CD4-positive, alpha-beta T cell (primary cell): ENCODE data around the gene PRKCSH. TPM values are rescaled to one million over a fixed set of nuclear protein-coding genes. Genes with fewer than 3 reads are reported as not detected.
A peak's percentile ranks its signal among the peaks of the same experiment; 100 is the strongest.

ENCODE experiments used
- ATAC-seq: fragments of 200-7000 bp; cut with Tn5 transposase; one replicate; pipeline ENCODE4 v1.10.0; 2022; ENCODE audit warnings: mild to moderate bottlenecking; ENCODE audit not compliant: poor library complexity
- CTCF ChIA-PET: fragments of 350-600 bp; sonication (Branson Sonifier 250); formaldehyde crosslinking; loops from one replicate; lab custom pipeline; 2021; ENCODE audit warnings: antibody characterized with exemption, inconsistent platforms; lab: Charles Lee
- POLR2A ChIA-PET: fragments of 350-600 bp; sonication (Branson Sonifier 250); formaldehyde crosslinking; loops from one replicate; lab custom pipeline; 2021; ENCODE audit warnings: antibody characterized with exemption, inconsistent platforms; lab: Charles Lee
- DNase-seq, 14 experiments: peaks; one replicate each; pipeline ENCODE4 v3.0.0-alpha.2; 2013 to 2020; ENCODE audit warnings: mixed read lengths in 2 of 14
- H3K27ac ChIP-seq, 2 donors: one replicate each; pipeline versions ENCODE4 v1.5.1 to v1.7.0; 2013; ENCODE audit warnings: low read length in 2 of 2, low read depth in 1 of 2, mild to moderate bottlenecking in 1 of 2
- H3K27me3 ChIP-seq, 2 experiments: 1 replicate in 1 of 2; 2 replicates in 1 of 2; pipeline versions ENCODE4 v1.6.1 to v1.7.0; 2013; ENCODE audit warnings: low read length in 2 of 2, control low read depth in 1 of 2, mild to moderate bottlenecking in 1 of 2, moderate library complexity in 1 of 2; ENCODE audit not compliant: insufficient read depth in 2 of 2, control insufficient read depth in 1 of 2
- H3K36me3 ChIP-seq: one replicate; pipeline ENCODE4 v1.6.1; 2013; ENCODE audit warnings: low read length, control low read depth; ENCODE audit not compliant: insufficient read depth
- H3K4me1 ChIP-seq: one replicate; pipeline ENCODE4 v1.6.1; 2013; ENCODE audit warnings: low read length, control low read depth; ENCODE audit not compliant: insufficient read depth
- H3K4me3 ChIP-seq: one replicate; pipeline ENCODE4 v1.5.1; 2013; ENCODE audit warnings: mild to moderate bottlenecking, low read length, moderate library complexity
- H3K9me3 ChIP-seq, 2 experiments: 1 replicate in 1 of 2; 2 replicates in 1 of 2; pipeline versions ENCODE4 v1.6.1 to v1.7.0; 2013; ENCODE audit warnings: low read length in 2 of 2, mild to moderate bottlenecking in 2 of 2, control low read depth in 1 of 2, moderate library complexity in 1 of 2; ENCODE audit not compliant: control insufficient read depth in 1 of 2, insufficient read depth in 1 of 2
- H3K27ac Mint-ChIP-seq: one replicate; pipeline ENCODE4 v1.8.0; 2020; ENCODE audit warnings: mixed read lengths
- H3K27me3 Mint-ChIP-seq: one replicate; pipeline ENCODE4 v1.8.0; 2021; ENCODE audit warnings: mixed read lengths
- H3K36me3 Mint-ChIP-seq: one replicate; pipeline ENCODE4 v1.8.0; 2021; ENCODE audit warnings: low read depth, mixed read lengths
- H3K4me1 Mint-ChIP-seq: one replicate; pipeline ENCODE4 v1.8.0; 2021; ENCODE audit warnings: low read depth, mixed read lengths
- H3K4me3 Mint-ChIP-seq: one replicate; pipeline ENCODE4 v1.8.0; 2020; ENCODE audit warnings: mild to moderate bottlenecking, mixed read lengths
- H3K9me3 Mint-ChIP-seq: one replicate; pipeline ENCODE4 v1.8.0; 2020; ENCODE audit warnings: mixed read lengths
- CTCF ChIP-seq: fragments of 200-600 bp; IDR thresholded peaks from one replicate; pipeline ENCODE4 v1.8.0; 2022; ENCODE audit warnings: antibody characterized with exemption, mild to moderate bottlenecking
- intact Hi-C, 2 experiments: fragments of 100-400 bp; cut with DNase I in 1 of 2; cut with micrococcal nuclease in 1 of 2; formaldehyde crosslinking; loops; one replicate each; pipeline versions ENCODE4 v1.15.1 to v1.9.0; 2023 to 2025; cut with DNase I, micrococcal nuclease
- total RNA-seq, 174 experiments: library from RNA in 2 of 174; stranded (reverse) in 2 of 174; gene quantifications; one replicate each; pipeline ENCODE4 v1.2.3 and lab custom pipeline; 2021 to 2026

PRKCSH gene
- total RNA-seq, 2 experiments from 2014 or later = 257 to 260 TPM

DNA sequence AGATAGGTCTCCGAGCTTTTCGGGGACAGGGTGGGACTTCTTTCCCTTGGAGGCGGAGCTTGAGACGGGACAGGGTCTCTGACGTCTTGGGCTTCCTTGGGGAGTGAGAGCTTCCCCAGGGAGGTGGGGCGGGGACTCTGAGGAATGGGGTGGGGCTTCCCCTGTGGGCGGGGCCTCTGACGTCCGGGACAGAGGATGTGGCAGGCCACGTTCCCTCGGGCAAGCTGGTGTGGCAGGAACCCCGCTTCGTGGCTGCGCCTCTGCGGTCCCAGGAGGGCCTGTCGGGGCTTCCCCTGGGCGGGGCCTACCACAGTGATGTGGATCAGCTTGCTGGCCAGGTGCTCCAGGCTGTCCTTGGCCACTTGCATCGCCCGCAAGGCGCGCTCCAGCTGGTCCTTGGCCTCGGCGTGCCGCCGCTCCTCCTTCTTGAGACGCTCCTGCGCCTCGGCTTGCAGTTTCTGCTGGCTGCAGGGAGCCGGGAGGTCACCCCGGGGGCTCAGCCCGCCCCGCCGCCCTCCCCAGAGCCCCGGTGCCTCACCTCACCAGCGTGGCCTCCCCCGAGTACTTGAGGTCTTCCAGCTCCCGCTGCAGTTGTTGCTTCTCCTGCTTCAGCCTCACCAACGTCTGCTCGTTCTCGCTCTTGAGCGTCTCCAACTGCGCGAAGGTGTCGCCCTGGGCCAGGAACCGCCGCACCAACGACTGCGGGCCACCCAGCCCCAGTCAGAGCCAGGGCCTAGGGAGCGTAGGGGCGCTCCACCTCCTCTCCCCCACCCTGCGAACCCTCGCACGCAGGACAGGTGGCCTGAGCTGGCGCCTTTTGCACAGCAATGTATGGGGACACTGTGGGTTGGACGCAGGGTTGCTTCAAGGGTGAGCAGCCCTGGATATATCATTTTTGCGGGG is 13.0 kb upstream of the PRKCSH start:
- peaks cover 0 to 36% of the 10 kb centered on the region in 2 experiments for H3K9me3 ChIP-seq
- intact Hi-C loops = loop anchor here in 1 of 2 experiments (2.0 kb wide), 1 partner anchor 42 kb away; no protein-coding TSS in a partner anchor
- H3K4me3 Mint-ChIP-seq = peak overlapping the region; percentile 83
- H3K4me1 Mint-ChIP-seq = peaks cover 43% of the 10 kb centered on the region
- H3K4me3 ChIP-seq = peak overlapping the region; percentile 37
- H3K27me3 ChIP-seq = peaks cover 51 to 57% of the 10 kb centered on the region in 2 experiments
- no peak overlapping the region for H3K27ac Mint-ChIP-seq
- H3K27me3 Mint-ChIP-seq = peaks cover 62% of the 10 kb centered on the region
- no peaks in the 10 kb centered on the region for H3K9me3 Mint-ChIP-seq
- H3K36me3 ChIP-seq = no peaks in the 10 kb centered on the region
- DNase-seq (peak; percentile 24 to 85 (median 48)), ATAC-seq (peak; percentile 59)
- no peak for TF ChIP-seq CTCF
- H3K27ac ChIP-seq = no peak overlapping the region
- POLR2A ChIA-PET = interaction anchor here (1.7 to 3.0 kb wide), 5 partner anchors 13 to 60 kb away, joined by 5 to 19 read pairs (median 15); partner anchors contain the start of genes ODAD3, PRKCSH and SWSAP1
- H3K36me3 Mint-ChIP-seq = no peaks in the 10 kb centered on the region
- CTCF ChIA-PET = interaction anchor here (0.6 to 2.4 kb wide), 3 partner anchors 13 to 41 kb away, joined by 4 to 20 read pairs (median 12); partner anchors contain the start of genes ODAD3 and PRKCSH
- peaks cover 52% of the 10 kb centered on the region for H3K4me1 ChIP-seq

- ChIA-PET CTCF (interaction anchor here (1.0 to 2.4 kb wide), 2 partner anchors 12 to 43 kb away, joined by 3 to 12 read pairs; partner anchors contain the start of genes ODAD3 and PRKCSH), POLR2A (interaction anchor here (1.7 to 3.0 kb wide), 4 partner anchors 12 to 48 kb away, joined by 7 to 19 read pairs (median 15); partner anchors contain the start of genes ODAD3, PRKCSH and SWSAP1)
- DNase-seq (no peak), ATAC-seq (no peak)
- peak overlapping the region; percentile 35 for H3K4me3 Mint-ChIP-seq
- H3K4me1 Mint-ChIP-seq = peaks cover 42% of the 10 kb centered on the region
- H3K27ac Mint-ChIP-seq = no peak overlapping the region
- no peak for TF ChIP-seq CTCF
- H3K9me3 ChIP-seq = peaks cover 0 to 36% of the 10 kb centered on the region in 2 experiments
- intact Hi-C loops = loop anchor here in 1 of 2 experiments (2.0 kb wide), 1 partner anchor 42 kb away; no protein-coding TSS in a partner anchor
- H3K27ac ChIP-seq = no peak overlapping the region
- no peak overlapping the region for H3K4me3 ChIP-seq
- no peaks in the 10 kb centered on the region for H3K36me3 ChIP-seq
- H3K36me3 Mint-ChIP-seq = no peaks in the 10 kb centered on the region
- H3K27me3 Mint-ChIP-seq = peaks cover 54% of the 10 kb centered on the region
- H3K4me1 ChIP-seq = peaks cover 50% of the 10 kb centered on the region
- no peaks in the 10 kb centered on the region for H3K9me3 Mint-ChIP-seq
- H3K27me3 ChIP-seq = peaks cover 51 to 57% of the 10 kb centered on the region in 2 experiments
Measured at GRCh38 chr19:11423164-11423790, 12.2 kb upstream of the PRKCSH start.

- H3K27me3 ChIP-seq = peaks cover 49 to 51% of the 10 kb centered on the region in 2 experiments
- no peaks in the 10 kb centered on the region for H3K36me3 ChIP-seq
- H3K4me1 Mint-ChIP-seq = peaks cover 36% of the 10 kb centered on the region
- H3K4me1 ChIP-seq = peaks cover 45% of the 10 kb centered on the region
- TF ChIP-seq CTCF = no peak
- H3K4me3 ChIP-seq = no peak overlapping the region
- no peak overlapping the region for H3K27ac ChIP-seq
- H3K9me3 ChIP-seq = peaks cover 0 to 36% of the 10 kb centered on the region in 2 experiments
- CTCF ChIA-PET = interaction anchor here (1.0 to 2.4 kb wide), 2 partner anchors 11 to 43 kb away, joined by 3 to 12 read pairs; partner anchors contain the start of genes ODAD3 and PRKCSH
- POLR2A ChIA-PET = interaction anchor here (2.6 to 3.0 kb wide), 2 partner anchors 42 to 49 kb away, joined by 15 to 19 read pairs; partner anchors contain the start of gene SWSAP1
- H3K9me3 Mint-ChIP-seq = no peaks in the 10 kb centered on the region
- H3K27me3 Mint-ChIP-seq = peaks cover 48% of the 10 kb centered on the region
- ATAC-seq (no peak), DNase-seq (no peak)
- no peak overlapping the region for H3K27ac Mint-ChIP-seq
- intact Hi-C loops = loop anchor here in 1 of 2 experiments (2.0 kb wide), 1 partner anchor 43 kb away; no protein-coding TSS in a partner anchor
- no peaks in the 10 kb centered on the region for H3K36me3 Mint-ChIP-seq
- no peak overlapping the region for H3K4me3 Mint-ChIP-seq
Measured at GRCh38 chr19:11423791-11424181, 11.6 kb upstream of the PRKCSH start.
